GM23248 (cell line): ENCODE results near the gene CNDP1.

Experiments used
- EZH2 ChIP-seq: fragments of 200-600 bp; sonication (generic); IDR thresholded peaks from 2 replicates; pipeline ENCODE4 v1.6.1; 2018; ENCODE audit warnings: antibody characterized with exemption, mild to moderate bottlenecking; ENCODE audit not compliant: insufficient read depth, poor library complexity, severe bottlenecking
- EZH2phosphoT487 ChIP-seq: fragments of 200-600 bp; sonication (generic); IDR thresholded peaks from 2 replicates; pipeline ENCODE4 v1.6.1; 2018; ENCODE audit warnings: antibody characterized with exemption, moderate library complexity, mild to moderate bottlenecking, low read depth; ENCODE audit not compliant: insufficient read depth

DNA sequence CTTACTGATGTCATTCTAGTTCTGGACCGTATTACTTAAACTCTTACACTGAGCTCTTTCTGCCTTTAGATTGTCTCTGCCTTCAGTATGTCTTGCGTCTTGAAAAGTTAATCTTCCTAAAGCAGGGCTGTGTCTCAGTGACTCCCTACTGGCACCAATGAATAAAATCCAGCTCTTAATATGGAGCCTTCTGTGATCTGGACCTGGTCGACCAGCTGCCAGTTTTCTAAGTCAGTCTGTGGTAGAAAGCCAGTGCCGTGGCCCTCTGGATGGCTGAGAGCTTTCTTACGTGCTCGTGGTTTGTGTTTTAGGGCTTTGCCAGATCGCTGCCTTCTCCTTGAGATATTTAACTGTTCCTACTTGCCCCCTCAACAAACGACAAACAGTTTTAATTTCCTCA, 90.2 kb downstream of the CNDP1 start:
- no peak for TF ChIP-seq EZH2
- TF ChIP-seq EZH2phosphoT487, result no peak
